Mucosa of descending colon (tissue), 3 donors: Measurements from ENCODE around the gene CEACAM3. TPM values are rescaled to one million over a fixed set of nuclear protein-coding genes. Genes with fewer than 3 reads are reported as not detected.
"Not testable (repeated sequence)": the region's sequence is repeated elsewhere in the genome, so short reads cannot be mapped to it uniquely, and the experiment has no call there.

ENCODE experiments used
- ATAC-seq: fragments of 200-7000 bp; cut with Tn5 transposase; one replicate; pipeline ENCODE4 v1.9.1; 2020; ENCODE audit warnings: mild to moderate bottlenecking, moderate library complexity
- DNase-seq, 3 donors: peaks; one replicate each; pipeline ENCODE4 v3.0.0-alpha.2; 2020
- H3K36me3 ChIP-seq: fragments of 200-600 bp; one replicate; pipeline ENCODE4 v1.8.0; 2021; ENCODE audit warnings: low read depth, mild to moderate bottlenecking
- H3K4me1 ChIP-seq: fragments of 200-600 bp; one replicate; pipeline ENCODE4 v1.8.0; 2021; ENCODE audit warnings: low read depth, mild to moderate bottlenecking
- H3K4me3 ChIP-seq: fragments of 200-600 bp; one replicate; pipeline ENCODE4 v1.8.0; 2021; ENCODE audit warnings: mild to moderate bottlenecking
- H3K9me3 ChIP-seq: fragments of 200-600 bp; one replicate; pipeline ENCODE4 v1.8.0; 2021; ENCODE audit warnings: mild to moderate bottlenecking
- intact Hi-C, 2 donors: fragments of 100-400 bp; cut with DNase I in 1 of 2; cut with micrococcal nuclease in 1 of 2; formaldehyde crosslinking; loops; one replicate each; pipeline versions ENCODE4 v1.11.0 to v1.11.1; 2022; cut with DNase I, micrococcal nuclease
- total RNA-seq, 3 donors: library from RNA; stranded (reverse); fragmentation: NEBNext Ultra II Directional in 2 of 3; extraction: Animal tissue kit (Norgen Biotek cat#: 25700) in 2 of 3; gene quantifications; one replicate each; pipeline versions ENCODE4 v1.2.1 to v1.2.4, GENCODE V29; 2021 to 2023
- TF ChIP-seq, protein P1 (sequence below): fragments of 200-600 bp; IDR thresholded peaks from one replicate; pipeline ENCODE4 v1.8.0; 2022; ENCODE audit warnings: antibody characterized with exemption, mild to moderate bottlenecking
- donor health status: DM: no; HTN: no; CAD: no; lungs with moderate emphysema.
- donor health status: DM: no; HTN: no; CAD: no.
- donor health status: DM: no; HTN: yes; CAD: no.

CEACAM3 gene
- total RNA-seq, 3 donors from 2014 or later, result 2.5 to 4.5 (median 3.9) TPM

DNA sequence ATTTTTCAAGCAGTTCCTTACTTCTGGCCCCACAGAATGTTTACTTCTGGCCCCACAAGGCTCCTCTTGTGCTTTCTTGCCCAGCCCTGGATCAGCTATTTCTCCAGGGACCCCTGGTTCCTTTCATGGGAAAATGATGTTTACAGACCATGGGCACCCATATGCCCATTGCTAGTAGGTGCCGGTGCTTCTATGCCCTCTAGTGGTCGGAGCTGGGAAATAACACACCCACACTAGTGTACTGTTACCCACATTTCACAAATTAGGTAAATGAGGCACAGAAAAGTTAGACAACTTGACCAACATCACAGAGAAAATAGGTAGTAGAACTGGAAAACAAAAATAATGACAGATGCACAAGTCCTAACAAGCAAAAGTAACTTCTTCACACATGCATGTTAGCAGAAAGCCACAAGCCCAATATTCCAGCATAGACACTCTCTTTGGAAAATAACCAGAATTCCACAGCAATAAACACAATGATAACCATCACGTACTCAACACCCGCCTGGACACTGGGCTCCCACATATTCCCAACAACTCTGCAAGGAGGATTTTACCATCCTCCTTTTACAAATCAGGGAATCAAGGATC, 42.4 kb upstream of the CEACAM3 start:
- Histone ChIP-seq H3K4me1 (peaks cover 9% of the 10 kb centered on the region), H3K36me3 (no peaks in the 10 kb centered on the region), H3K9me3 (no peaks in the 10 kb centered on the region), H3K4me3 (no peak overlapping the region)
- TF ChIP-seq, protein P1, sequence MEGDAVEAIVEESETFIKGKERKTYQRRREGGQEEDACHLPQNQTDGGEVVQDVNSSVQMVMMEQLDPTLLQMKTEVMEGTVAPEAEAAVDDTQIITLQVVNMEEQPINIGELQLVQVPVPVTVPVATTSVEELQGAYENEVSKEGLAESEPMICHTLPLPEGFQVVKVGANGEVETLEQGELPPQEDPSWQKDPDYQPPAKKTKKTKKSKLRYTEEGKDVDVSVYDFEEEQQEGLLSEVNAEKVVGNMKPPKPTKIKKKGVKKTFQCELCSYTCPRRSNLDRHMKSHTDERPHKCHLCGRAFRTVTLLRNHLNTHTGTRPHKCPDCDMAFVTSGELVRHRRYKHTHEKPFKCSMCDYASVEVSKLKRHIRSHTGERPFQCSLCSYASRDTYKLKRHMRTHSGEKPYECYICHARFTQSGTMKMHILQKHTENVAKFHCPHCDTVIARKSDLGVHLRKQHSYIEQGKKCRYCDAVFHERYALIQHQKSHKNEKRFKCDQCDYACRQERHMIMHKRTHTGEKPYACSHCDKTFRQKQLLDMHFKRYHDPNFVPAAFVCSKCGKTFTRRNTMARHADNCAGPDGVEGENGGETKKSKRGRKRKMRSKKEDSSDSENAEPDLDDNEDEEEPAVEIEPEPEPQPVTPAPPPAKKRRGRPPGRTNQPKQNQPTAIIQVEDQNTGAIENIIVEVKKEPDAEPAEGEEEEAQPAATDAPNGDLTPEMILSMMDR, result peak; percentile 41
- intact Hi-C loops, result no loop called here
- DNase-seq (peak in 1 of 3 donors; percentile 90), ATAC-seq (peak; percentile 61)

DNA sequence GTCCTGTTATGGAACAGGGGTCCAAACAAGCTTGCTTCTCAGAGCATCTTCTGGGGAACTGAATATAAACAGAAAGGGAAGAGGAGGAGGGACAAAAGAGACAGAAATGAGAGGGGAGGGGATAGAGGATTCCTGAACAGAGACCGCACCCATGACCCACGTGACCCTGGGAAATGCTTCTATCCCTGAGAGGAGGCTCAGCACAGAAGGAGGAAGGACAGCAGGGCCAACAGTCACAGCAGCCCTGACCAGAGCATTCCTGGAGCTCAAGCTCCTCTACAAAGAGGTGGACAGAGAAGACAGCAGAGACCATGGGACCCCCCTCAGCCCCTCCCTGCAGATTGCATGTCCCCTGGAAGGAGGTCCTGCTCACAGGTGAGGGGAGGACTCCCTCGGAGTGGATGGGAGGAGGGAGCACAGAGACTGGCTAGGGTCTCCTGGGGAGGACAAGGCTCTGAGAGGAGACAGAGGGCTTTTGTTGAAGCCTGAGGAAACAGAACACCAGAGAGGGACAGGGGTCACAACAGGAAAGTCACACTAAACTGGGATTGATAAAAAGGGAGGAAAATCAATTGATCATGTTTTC, 41.0 kb upstream of the CEACAM3 start, which contains the start of gene CEACAM6:
Gene CEACAM6, plus strand, starts transcription at position 203 of the 586 bp plus-strand sequence. Its CDS starts 109 bp downstream, at position 312.
- Histone ChIP-seq H3K9me3 (no peaks in the 10 kb centered on the region), H3K4me1 (peaks cover 8% of the 10 kb centered on the region), H3K36me3 (no peaks in the 10 kb centered on the region), H3K4me3 (no peak within 1 kb of the TSS)
- peak; percentile 71 to 83 (median 83) for DNase-seq
- peak; percentile 78 for ATAC-seq
- TF ChIP-seq, protein P1, result no peak
- intact Hi-C loops, result no loop called here

DNA sequence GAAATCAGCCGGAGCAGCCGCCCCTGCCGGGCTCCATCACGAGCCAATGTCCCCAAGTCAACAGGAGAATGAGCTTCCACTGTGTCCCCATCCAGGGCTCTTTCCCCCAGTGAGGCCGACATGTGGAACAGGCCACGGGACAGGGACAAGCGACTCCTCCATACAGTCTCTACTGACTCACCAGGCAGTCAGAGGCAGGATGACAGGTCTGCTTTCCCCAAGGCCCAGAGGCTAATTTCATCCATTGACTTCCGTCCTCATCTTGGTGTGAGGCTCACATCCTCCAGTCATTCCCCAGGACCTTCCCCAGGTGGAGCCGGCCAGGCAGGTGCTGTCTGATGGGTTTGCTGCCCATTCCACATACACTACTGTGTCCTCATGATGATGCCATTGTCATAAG, 37.5 kb upstream of the CEACAM3 start:
- no peak for ATAC-seq
- H3K36me3 ChIP-seq, result no peaks in the 10 kb centered on the region
- no peak overlapping the region for H3K4me3 ChIP-seq
- peaks cover 4% of the 10 kb centered on the region for H3K4me1 ChIP-seq
- TF ChIP-seq, protein P1, result no peak
- intact Hi-C loops, result no loop called here
- DNase-seq, result no peak
- H3K9me3 ChIP-seq, result no peaks in the 10 kb centered on the region

DNA sequence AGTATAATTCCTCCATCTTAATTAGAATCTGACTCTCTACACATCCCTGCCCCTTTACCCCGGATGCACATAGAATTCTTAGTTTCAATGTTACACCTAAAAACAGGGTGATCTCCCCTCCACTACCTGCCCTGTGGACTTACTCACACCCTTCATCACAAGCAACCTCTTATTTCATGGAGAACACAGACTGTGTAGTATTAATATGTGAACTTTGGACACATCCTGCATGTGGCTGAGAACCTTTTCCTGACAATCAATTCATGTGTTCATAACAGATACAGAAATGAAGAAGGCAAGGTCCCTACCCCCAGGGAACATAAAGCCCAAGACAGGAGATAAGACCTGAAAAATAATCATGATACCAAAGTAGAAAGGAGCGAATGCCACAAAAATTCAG, 29.3 kb upstream of the CEACAM3 start:
- H3K4me3 ChIP-seq, result no peak overlapping the region
- no peaks in the 10 kb centered on the region for H3K36me3 ChIP-seq
- TF ChIP-seq, protein P1, result no peak
- ATAC-seq (peak; percentile 59), DNase-seq (no peak)
- intact Hi-C loops, result no loop called here
- H3K4me1 ChIP-seq, result peaks cover 4% of the 10 kb centered on the region
- H3K9me3 ChIP-seq, result no peaks in the 10 kb centered on the region

DNA sequence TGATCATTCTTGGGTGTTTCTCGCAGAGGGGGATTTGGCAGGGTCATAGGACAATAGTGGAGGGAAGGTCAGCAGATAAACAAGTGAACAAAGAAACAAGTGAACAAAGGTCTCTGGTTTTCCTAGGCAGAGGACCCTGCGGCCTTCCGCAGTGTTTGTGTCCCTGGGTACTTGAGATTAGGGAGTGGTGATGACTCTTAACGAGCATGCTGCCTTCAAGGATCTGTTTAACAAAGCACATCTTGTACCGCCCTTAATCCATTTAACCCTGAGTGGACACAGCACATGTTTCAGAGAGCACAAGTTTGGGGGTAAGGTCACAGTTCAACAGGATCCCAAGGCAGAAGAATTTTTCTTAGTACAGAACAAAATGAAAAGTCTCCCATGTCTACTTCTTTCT, 28.3 kb upstream of the CEACAM3 start:
- H3K9me3 ChIP-seq, DNase-seq, intact Hi-C loops, H3K4me3 ChIP-seq, H3K36me3 ChIP-seq, ATAC-seq: not testable (repeated sequence)
- H3K4me1 ChIP-seq, result peaks cover 12% of the 10 kb centered on the region

DNA sequence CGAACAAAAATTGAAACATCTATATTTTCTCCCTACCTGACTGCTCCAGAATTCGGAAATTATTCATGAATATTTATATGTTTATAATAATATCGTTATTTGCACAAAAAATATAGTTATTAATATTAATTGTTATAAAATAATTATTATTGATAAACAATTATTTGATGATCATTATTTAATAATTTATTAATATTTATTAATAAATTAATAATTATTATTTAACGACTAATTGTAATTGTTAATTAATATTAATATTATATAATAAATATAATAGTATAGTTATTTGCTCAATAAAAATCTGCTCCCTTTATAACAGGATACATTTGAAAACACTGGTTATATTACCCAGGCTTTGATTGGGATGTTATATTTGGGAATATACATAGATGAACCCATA, 26.8 kb upstream of the CEACAM3 start:
- ATAC-seq, result no peak
- no peak for DNase-seq
- no peaks in the 10 kb centered on the region for H3K9me3 ChIP-seq
- intact Hi-C loops, result no loop called here
- TF ChIP-seq, protein P1, result no peak
- peaks cover 26% of the 10 kb centered on the region for H3K4me1 ChIP-seq
- H3K36me3 ChIP-seq, result no peaks in the 10 kb centered on the region
- H3K4me3 ChIP-seq, result no peak overlapping the region
